Neutrophil (primary cell): ENCODE results near the gene CD8A.

Experiments used
- H3K27ac ChIP-seq: fragments of 200-600 bp; sonication (generic); 2 replicates; pipeline ENCODE4 v1.5.1; 2016; ENCODE audit warnings: mild to moderate bottlenecking, moderate library complexity
- H3K27me3 ChIP-seq: fragments of 200-600 bp; sonication (generic); 2 replicates; pipeline ENCODE4 v1.6.0; 2016; ENCODE audit warnings: mild to moderate bottlenecking
- H3K36me3 ChIP-seq: fragments of 200-600 bp; sonication (generic); 2 replicates; pipeline ENCODE4 v1.5.1; 2017
- H3K4me1 ChIP-seq, 2 experiments: fragments of 200-600 bp in 1 of 2; sonication (generic) in 1 of 2; 1 replicate in 1 of 2; 2 replicates in 1 of 2; pipeline versions ENCODE4 v1.5.1 to v1.6.1; 2013 to 2016; ENCODE audit warnings: low read depth in 1 of 2, low read length in 1 of 2, mild to moderate bottlenecking in 1 of 2, moderate library complexity in 1 of 2; ENCODE audit not compliant: control insufficient read depth in 1 of 2, insufficient read depth in 1 of 2
- H3K4me3 ChIP-seq, 2 experiments: fragments of 200-600 bp in 1 of 2; sonication (generic) in 1 of 2; 1 replicate in 1 of 2; 2 replicates in 1 of 2; pipeline ENCODE4 v1.5.1; 2013 to 2016; ENCODE audit warnings: low read depth in 1 of 2, low read length in 1 of 2, mild to moderate bottlenecking in 1 of 2, moderate library complexity in 1 of 2
- H3K9me3 ChIP-seq: fragments of 200-600 bp; sonication (generic); 2 replicates; pipeline ENCODE4 v1.5.1; 2016
- TF ChIP-seq, protein P1 (sequence below): fragments of 200-600 bp; sonication (generic); IDR thresholded peaks from 2 replicates; pipeline ENCODE4 v1.5.1; 2016; ENCODE audit warnings: antibody characterized with exemption

CD8A gene

DNA sequence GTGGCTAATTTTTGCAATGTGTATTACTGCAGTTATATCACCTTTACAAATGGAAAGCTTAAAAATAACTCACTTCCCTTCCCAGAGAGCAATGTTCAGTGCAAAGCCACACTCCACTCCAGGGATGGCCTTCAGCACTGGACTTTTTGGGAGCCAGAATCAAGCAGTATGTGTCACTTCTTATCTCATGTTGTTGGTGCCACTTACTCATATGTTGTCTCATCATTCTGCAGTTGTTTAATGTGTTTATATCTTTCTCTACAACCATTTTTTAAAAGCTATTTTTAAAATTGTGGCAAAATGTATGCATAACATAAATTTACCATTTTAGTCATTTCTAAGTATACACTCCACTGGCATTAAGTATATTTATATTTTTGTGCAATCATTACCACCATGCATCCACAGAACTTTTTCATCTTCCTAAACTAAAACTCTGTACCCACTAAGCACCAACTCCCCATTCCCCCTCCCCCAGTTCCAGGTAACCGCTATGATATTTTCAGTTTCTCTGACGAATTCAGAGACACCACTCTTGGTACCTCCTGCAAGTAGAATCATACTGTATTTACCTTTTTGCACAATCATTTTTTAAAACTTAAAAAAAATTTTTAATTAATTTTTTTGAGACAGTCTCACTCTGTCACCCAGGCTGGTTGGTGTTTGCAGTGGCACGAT is 32.1 kb upstream of the CD8A start:
- Histone ChIP-seq H3K27me3 (no peaks in the 10 kb centered on the region), H3K9me3 (no peaks in the 10 kb centered on the region), H3K4me3 (no peak overlapping the region), H3K4me1 (no peaks in the 10 kb centered on the region), H3K27ac (no peak overlapping the region), H3K36me3 (no peaks in the 10 kb centered on the region)
- TF ChIP-seq, protein P1, sequence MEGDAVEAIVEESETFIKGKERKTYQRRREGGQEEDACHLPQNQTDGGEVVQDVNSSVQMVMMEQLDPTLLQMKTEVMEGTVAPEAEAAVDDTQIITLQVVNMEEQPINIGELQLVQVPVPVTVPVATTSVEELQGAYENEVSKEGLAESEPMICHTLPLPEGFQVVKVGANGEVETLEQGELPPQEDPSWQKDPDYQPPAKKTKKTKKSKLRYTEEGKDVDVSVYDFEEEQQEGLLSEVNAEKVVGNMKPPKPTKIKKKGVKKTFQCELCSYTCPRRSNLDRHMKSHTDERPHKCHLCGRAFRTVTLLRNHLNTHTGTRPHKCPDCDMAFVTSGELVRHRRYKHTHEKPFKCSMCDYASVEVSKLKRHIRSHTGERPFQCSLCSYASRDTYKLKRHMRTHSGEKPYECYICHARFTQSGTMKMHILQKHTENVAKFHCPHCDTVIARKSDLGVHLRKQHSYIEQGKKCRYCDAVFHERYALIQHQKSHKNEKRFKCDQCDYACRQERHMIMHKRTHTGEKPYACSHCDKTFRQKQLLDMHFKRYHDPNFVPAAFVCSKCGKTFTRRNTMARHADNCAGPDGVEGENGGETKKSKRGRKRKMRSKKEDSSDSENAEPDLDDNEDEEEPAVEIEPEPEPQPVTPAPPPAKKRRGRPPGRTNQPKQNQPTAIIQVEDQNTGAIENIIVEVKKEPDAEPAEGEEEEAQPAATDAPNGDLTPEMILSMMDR, result no peak

DNA sequence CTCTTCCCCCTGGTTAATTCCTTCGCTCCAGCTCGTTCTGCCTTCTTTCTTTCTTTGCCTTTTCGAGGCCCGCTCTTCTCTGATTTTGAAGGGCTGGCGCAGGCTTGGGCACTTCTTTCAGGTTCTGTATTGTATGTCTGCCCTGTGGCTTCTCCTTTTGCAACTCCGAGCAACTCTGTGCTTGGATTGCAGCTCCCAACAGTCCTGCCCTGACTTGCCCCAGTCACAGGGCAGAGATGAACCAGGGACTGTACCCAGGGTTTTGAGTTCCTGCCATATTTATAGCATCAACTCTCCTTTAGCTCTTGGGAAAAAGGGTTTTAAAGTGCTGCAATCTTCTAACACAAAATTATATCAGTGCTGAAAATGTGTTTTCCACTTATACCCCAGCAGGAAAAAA is 31.1 kb upstream of the CD8A start:
- no peaks in the 10 kb centered on the region for H3K4me1 ChIP-seq
- TF ChIP-seq, protein P1, result no peak

DNA sequence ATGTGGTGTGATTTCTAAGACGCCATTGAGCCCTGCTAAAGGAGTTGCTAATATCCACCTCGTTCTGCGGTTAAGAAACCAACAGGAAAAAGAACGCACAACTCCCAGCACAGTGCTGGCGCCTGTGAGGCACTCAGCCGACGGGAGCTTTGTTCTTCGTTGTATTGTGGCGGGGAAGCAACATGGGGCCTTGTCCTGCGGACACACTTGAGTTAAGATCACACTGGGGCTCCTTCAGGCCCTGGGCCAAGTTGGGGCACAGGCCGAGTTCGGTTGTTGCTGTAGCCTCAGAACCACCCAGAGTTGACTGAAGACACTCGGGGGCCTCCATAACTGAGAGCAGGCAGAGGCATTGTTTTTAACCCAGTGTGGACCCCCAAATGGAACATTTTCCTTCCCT is 30.6 kb upstream of the CD8A start:
- TF ChIP-seq, protein P1, result no peak
- no peaks in the 10 kb centered on the region for H3K36me3 ChIP-seq
- no peaks in the 10 kb centered on the region for H3K27me3 ChIP-seq
- no peaks in the 10 kb centered on the region for H3K9me3 ChIP-seq
- no peak overlapping the region for H3K27ac ChIP-seq
- no peak overlapping the region for H3K4me3 ChIP-seq
- no peaks in the 10 kb centered on the region for H3K4me1 ChIP-seq

More for the DNA sequence above, 31.1 kb upstream of the CD8A start:
- H3K9me3 ChIP-seq, result no peaks in the 10 kb centered on the region
- H3K27ac ChIP-seq, result no peak overlapping the region
- no peaks in the 10 kb centered on the region for H3K36me3 ChIP-seq
- H3K27me3 ChIP-seq, result no peaks in the 10 kb centered on the region
- no peak overlapping the region for H3K4me3 ChIP-seq

DNA sequence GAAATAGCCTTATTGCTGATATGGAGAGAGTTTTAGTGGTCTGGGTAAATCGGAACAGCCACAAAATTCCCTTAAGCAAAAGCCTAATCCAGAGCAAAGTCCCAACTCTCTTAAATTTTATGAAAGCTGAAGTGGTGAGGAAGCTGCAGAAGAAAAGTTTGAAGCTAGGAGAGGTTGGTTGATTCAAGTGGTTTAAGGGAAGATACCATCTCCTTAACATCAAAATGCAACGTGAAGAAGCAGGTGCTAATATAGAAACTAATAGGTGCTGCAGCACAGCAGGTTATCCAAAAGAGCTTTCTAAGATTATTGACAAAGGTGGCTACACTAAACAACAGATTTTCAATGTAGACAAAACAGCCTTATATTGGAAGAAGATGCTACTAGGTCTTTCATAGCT is 28.2 kb upstream of the CD8A start:
- H3K4me3 ChIP-seq, result no peak overlapping the region
- TF ChIP-seq, protein P1, result no peak
- H3K27ac ChIP-seq, result no peak overlapping the region
- no peaks in the 10 kb centered on the region for H3K36me3 ChIP-seq
- no peaks in the 10 kb centered on the region for H3K27me3 ChIP-seq
- no peaks in the 10 kb centered on the region for H3K9me3 ChIP-seq
- no peaks in the 10 kb centered on the region for H3K4me1 ChIP-seq

DNA sequence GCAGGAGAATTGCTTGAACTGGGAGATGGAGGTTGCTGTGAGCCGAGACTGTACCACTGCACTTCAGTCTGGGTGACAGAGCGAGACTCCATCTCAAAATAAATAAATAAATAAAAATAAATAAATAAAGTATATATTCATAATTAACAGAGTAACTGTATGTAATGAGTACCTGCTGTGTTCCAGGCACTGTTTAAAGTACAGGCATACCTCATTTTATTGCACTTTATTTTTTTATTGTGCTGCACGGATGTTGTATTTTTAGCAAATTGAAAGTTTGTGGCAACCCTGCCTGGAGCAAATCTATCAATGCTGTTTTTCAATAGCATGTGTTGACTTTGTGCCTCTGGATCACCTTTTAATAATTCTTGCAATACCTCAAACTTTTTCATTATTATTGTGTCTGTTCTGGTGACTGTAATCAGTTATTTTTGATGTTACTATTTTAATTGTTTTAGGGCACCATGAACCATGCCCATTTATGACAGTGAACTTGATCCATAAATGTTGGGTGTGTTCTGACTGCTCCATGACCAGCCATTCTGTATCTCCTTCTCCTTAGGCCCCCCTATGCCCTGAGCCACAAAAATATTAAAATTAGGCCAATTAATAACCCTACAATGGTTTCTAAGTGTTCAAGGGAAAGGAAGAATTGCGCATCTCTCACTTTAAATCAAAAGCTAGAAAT is 27.5 kb upstream of the CD8A start:
- TF ChIP-seq, protein P1, result no peak
- Histone ChIP-seq H3K4me1 (no peaks in the 10 kb centered on the region), H3K4me3 (no peak overlapping the region), H3K27me3 (peaks cover 7% of the 10 kb centered on the region), H3K36me3 (no peaks in the 10 kb centered on the region), H3K9me3 (no peaks in the 10 kb centered on the region), H3K27ac (no peak overlapping the region)
